Right lobe of liver (tissue), 6 donors: ENCODE data around the gene WBP2. TPM values are rescaled to one million over a fixed set of nuclear protein-coding genes. Genes with fewer than 3 reads are reported as not detected.

Experiments
- ATAC-seq, 4 donors: fragments of 200-7000 bp; cut with Tn5 transposase; one replicate each; pipeline ENCODE4 v1.9.1; 2020; ENCODE audit warnings: mild to moderate bottlenecking in 4 of 4, moderate library complexity in 4 of 4
- DNase-seq, 3 donors: peaks; one replicate each; pipeline ENCODE4 v3.0.0-alpha.2; 2020
- H3K27ac ChIP-seq, 3 donors: fragments of 200-600 bp; one replicate each; pipeline ENCODE4 v1.8.0; 2022
- H3K27me3 ChIP-seq, 2 donors: fragments of 200-600 bp; one replicate each; pipeline ENCODE4 v1.8.0; 2022
- H3K36me3 ChIP-seq, 4 donors: fragments of 200-600 bp; sonication (generic) in 1 of 4; one replicate each; pipeline versions ENCODE4 v1.5.1 to v1.8.0; 2017 to 2022; ENCODE audit warnings: control low read depth in 1 of 4
- H3K4me1 ChIP-seq, 4 donors: fragments of 200-600 bp; sonication (generic) in 1 of 4; one replicate each; pipeline versions ENCODE4 v1.5.1 to v1.8.0; 2017 to 2022; ENCODE audit warnings: control low read depth in 1 of 4
- H3K4me3 ChIP-seq, 3 donors: fragments of 200-600 bp; one replicate each; pipeline ENCODE4 v1.8.0; 2022
- H3K9me3 ChIP-seq, 4 donors: fragments of 200-600 bp; sonication (generic) in 1 of 4; one replicate each; pipeline versions ENCODE4 v1.5.1 to v1.8.0; 2017 to 2022; ENCODE audit warnings: control low read depth in 1 of 4
- POLR2A ChIP-seq: fragments of 450-650 bp; IDR thresholded peaks from one replicate; pipeline ENCODE4 v1.6.1; 2017; ENCODE audit warnings: antibody characterized with exemption, mild to moderate bottlenecking
- WGBS: methylation state at CpG from one replicate; pipeline ENCODE4 v1.1.6; 2018; ENCODE audit warnings: low coverage, low lambda C conversion rate; ENCODE audit not compliant: insufficient coverage; ENCODE audit errors: missing lambda C conversion rate; 5-methylcytosine and 5-hydroxymethylcytosine counted together
- intact Hi-C, 2 donors: fragments of 100-400 bp; cut with DNase I; formaldehyde crosslinking; loops; one replicate each; pipeline versions ENCODE4 v1.11.2 to v1.14.1; 2022
- total RNA-seq, 6 experiments: library from RNA; depleted of rRNA in 2 of 6; stranded (reverse); fragments of >200 nt in 2 of 6; fragmentation: NEBNext Ultra II Directional in 3 of 6; extraction: Animal tissue kit (Norgen Biotek cat#: 25700) in 3 of 6; gene quantifications; one replicate each; pipeline versions ENCODE4 v1.1.0 to v1.2.4, GENCODE V29; 2016 to 2023
- TF ChIP-seq, protein P1 (sequence below), 4 donors: fragments of 200-600 bp in 3 of 4; fragments of 450-650 bp in 1 of 4; IDR thresholded peaks; one replicate each; pipeline versions ENCODE4 v1.5.1 to v1.8.0; 2016 to 2022; ENCODE audit warnings: antibody characterized with exemption in 4 of 4, mild to moderate bottlenecking in 2 of 4
- donor health status: DM: no; HTN: yes; CAD: no.
- donor health status: DM: no; HTN: no; CAD: no.
- donor health status: DM: no; HTN: no; CAD: no.
- donor health status: DM: no; HTN: yes; CAD: no.
- donor health status: DM: no; HTN: yes; CAD: no.

Gene WBP2
- total RNA-seq, 6 experiments from 2014 or later = 57.5 to 99.2 (median 68.7) TPM

DNA sequence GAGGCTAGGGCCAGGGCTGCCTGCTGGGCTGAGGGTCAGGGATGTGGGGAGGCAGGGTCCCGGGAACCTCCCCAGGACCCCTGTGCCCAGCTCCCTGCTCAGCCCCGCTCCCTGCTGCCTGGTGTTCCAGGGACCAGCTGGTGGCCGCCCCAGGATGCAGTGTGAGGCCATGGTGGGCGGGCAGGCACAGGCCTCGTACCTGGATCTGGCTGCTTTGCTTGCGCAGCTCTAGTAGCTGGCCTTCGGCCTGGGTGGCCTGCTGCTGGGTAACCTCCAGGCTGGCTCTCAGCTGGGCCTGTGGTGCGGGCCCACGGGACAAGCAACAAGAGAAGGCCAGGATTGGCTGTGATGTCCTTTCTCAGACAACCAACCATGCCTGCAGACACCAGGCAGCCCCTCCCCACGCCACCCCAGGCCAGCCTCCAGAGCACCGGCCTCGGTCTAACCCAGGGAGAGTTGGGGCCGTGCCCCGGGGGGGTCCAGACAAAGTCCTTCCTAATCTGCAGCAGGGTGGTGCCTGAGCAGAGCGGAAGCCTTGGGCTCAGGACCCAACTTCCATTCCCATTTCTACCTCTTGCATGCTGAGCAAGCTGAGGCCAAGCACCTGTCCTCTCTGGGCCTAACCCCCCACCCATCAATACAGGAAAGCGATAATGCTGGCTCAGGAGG, 37.6 kb upstream of the WBP2 start:
- Histone ChIP-seq H3K4me3 (no peak overlapping the region), H3K36me3 (no peaks in the 10 kb centered on the region), H3K27me3 (no peaks in the 10 kb centered on the region), H3K27ac (no peak overlapping the region), H3K9me3 (no peaks in the 10 kb centered on the region), H3K4me1 (peaks cover 0 to 27% (median 3%) of the 10 kb centered on the region in 4 donors)
- ATAC-seq (no peak), DNase-seq (peak in 2 of 3 donors; percentile 49 to 59)
- no CpG with 5 or more reads among the region's 16 CpGs for WGBS
- TF ChIP-seq, protein P1, sequence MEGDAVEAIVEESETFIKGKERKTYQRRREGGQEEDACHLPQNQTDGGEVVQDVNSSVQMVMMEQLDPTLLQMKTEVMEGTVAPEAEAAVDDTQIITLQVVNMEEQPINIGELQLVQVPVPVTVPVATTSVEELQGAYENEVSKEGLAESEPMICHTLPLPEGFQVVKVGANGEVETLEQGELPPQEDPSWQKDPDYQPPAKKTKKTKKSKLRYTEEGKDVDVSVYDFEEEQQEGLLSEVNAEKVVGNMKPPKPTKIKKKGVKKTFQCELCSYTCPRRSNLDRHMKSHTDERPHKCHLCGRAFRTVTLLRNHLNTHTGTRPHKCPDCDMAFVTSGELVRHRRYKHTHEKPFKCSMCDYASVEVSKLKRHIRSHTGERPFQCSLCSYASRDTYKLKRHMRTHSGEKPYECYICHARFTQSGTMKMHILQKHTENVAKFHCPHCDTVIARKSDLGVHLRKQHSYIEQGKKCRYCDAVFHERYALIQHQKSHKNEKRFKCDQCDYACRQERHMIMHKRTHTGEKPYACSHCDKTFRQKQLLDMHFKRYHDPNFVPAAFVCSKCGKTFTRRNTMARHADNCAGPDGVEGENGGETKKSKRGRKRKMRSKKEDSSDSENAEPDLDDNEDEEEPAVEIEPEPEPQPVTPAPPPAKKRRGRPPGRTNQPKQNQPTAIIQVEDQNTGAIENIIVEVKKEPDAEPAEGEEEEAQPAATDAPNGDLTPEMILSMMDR (IDR thresholded peaks at IDR 0.05) = no peak
- no peak for TF ChIP-seq POLR2A
- intact Hi-C loops = no loop called here

DNA sequence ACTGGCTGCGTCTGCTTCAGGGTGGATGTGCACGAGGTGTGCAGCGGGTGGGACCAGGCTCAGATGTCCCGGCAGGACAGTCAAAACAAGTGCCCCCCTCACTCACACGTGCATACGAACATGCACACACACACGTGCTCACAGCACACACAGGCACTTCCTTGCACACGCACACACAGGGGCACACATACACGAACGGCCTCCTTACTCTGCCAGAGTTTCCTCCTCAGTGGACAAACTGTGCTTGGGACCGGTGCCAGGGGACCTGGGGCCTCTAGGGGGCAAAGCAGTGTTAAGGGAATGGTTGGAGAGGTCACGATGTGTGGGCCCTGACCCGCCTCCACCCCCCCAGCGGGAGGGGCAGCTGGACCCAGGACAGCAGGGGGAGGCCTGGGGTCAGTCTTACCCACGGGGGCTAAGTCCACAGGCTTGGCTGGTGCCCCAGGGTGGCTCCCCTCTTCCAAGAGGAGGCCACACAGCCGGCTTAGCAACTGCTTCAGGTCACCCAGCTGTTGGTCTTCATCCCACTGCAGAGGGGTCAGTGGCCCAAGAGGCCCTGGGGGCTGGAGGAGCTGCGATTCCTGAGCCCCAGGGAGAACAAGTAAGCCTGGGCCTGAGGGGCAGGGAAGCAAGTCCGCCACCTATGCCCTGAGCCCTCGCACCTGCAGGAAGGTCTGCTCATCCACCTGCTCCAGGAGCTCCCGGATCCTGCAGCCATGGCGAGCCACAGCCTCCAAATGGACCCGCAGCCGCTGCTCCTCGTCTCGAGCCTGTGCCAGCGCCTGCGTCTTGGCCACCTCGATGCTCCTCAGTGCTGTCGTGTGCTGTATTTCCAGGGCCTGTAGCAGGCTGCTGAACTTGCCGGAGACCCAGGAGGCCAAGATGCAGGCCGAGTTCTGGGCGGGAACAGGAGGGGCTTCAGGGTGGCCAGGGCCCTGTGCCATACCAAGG, 36.7 kb upstream of the WBP2 start:
- TF ChIP-seq, protein P1 (IDR thresholded peaks at IDR 0.05) = no peak
- TF ChIP-seq POLR2A = no peak
- Histone ChIP-seq H3K4me3 (no peak overlapping the region), H3K4me1 (peaks cover 0 to 23% (median 3%) of the 10 kb centered on the region in 4 donors), H3K27me3 (no peaks in the 10 kb centered on the region), H3K27ac (no peak overlapping the region), H3K36me3 (no peaks in the 10 kb centered on the region), H3K9me3 (no peaks in the 10 kb centered on the region)
- WGBS = no CpG with 5 or more reads among the region's 32 CpGs
- intact Hi-C loops = no loop called here
- DNase-seq = peak in 2 of 3 donors; percentile 58 to 73
- ATAC-seq = peak in 3 of 4 donors; percentile 4 to 56 (median 8)

DNA sequence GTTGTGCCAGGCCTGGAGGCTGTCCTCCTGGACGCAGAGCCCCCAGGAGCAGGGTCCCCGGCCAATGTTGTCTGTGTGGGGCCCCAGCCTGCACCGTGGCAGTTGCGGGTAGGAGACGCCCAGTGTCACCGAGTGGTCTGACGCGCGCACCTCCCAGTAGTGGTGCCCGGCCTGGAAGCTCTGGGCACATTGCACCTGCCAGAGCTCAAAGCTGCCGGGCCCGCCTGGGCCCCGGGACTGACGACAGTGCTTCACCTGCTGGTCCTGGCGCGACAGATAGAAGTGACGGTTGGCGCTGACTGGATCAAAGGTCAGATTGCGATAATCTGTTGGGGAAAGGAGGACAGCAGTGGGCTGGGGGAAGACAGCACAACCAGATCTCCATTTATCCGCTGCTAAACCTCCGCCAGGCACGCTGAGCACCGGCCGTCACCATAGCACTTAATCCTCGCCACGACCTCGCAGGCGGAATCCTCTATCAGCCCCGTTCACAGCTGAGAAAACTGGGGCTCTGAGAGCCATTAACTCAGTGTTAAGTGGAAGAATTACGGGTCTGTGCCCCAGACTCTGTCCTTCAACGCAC, 36.0 kb upstream of the WBP2 start:
- Histone ChIP-seq H3K9me3 (no peaks in the 10 kb centered on the region), H3K27me3 (no peaks in the 10 kb centered on the region), H3K36me3 (no peaks in the 10 kb centered on the region), H3K4me1 (peaks cover 0 to 22% (median 3%) of the 10 kb centered on the region in 4 donors), H3K27ac (no peak overlapping the region), H3K4me3 (no peak overlapping the region)
- no CpG with 5 or more reads among the region's 31 CpGs for WGBS
- TF ChIP-seq POLR2A = no peak
- TF ChIP-seq, protein P1 (IDR thresholded peaks at IDR 0.05) = no peak
- intact Hi-C loops = no loop called here
- ATAC-seq (peak; percentile 20 to 76 (median 37)), DNase-seq (peak in 1 of 3 donors; percentile 62)

DNA sequence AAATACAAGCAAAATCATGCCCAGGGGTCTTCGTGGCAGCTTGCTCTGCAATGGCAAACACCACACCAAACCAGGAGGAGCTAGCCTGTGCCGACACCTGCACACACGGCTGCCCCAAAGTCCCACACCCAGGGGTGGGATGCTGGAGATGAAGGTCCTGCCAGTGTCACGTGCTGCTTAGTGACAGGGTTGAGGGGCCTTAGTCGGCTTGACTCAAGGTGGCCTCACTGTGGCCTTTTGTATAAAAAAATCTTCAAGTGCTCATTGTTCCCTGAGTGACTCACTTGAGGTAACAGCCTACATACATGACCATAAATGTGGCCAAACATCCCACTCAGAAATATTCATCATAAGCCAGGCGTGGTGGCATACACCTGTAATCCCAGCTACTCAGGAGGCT, 34.3 kb upstream of the WBP2 start:
- no peak for ATAC-seq
- Histone ChIP-seq H3K27ac (no peak overlapping the region), H3K9me3 (no peaks in the 10 kb centered on the region), H3K36me3 (no peaks in the 10 kb centered on the region), H3K4me1 (peaks cover 0 to 15% (median 3%) of the 10 kb centered on the region in 4 donors), H3K27me3 (no peaks in the 10 kb centered on the region), H3K4me3 (no peak overlapping the region)
- no peak for DNase-seq
- 60% methylated on average over 3 of the region's 6 CpGs for WGBS
- intact Hi-C loops = no loop called here
- TF ChIP-seq, protein P1 (IDR thresholded peaks at IDR 0.05) = no peak
- TF ChIP-seq POLR2A = no peak
